Spleen (tissue), 7 donors: ENCODE data around the gene CLDND1.

Experiments used
- CTCF ChIP-seq, 11 experiments: fragments of 200-600 bp in 7 of 11; fragments of 450-650 bp in 4 of 11; sonication (generic) in 4 of 11; IDR thresholded peaks in 8 of 11; conservative IDR thresholded peaks in 3 of 11; 1 replicate in 7 of 11; 2 replicates in 4 of 11; pipeline versions ENCODE4 v1.4.0 to v1.8.0; 2016 to 2021; ENCODE audit warnings: antibody characterized with exemption in 11 of 11, inconsistent platforms in 4 of 11, mild to moderate bottlenecking in 1 of 11
- POLR2A ChIP-seq, 3 donors: fragments of 450-650 bp; IDR thresholded peaks; one replicate each; pipeline ENCODE4 v1.5.1; 2017; ENCODE audit warnings: antibody characterized with exemption in 3 of 3, mild to moderate bottlenecking in 1 of 3
- donor health status: DM: no; HTN: no; CAD: no; lungs with moderate emphysema.
- donor health status: DM: no; HTN: no; CAD: no.
- donor health status: DM: no; HTN: no; CAD: no.

- TF ChIP-seq CTCF (IDR thresholded peaks at IDR 0.05 in 8 of 11, conservative IDR thresholded peaks at IDR 0.05 in 3 of 11) (no peak), POLR2A (IDR thresholded peaks at IDR 0.05) (no peak)
Observed at GRCh38 chr3:98521897-98522543, 682 bp downstream of the CLDND1 start.
